ENCODE measurements around the gene MYPOP. TPM values are rescaled to one million over a fixed set of nuclear protein-coding genes. Genes with fewer than 3 reads are reported as not detected.

MYPOP gene
- total and polyA plus RNA-seq, 2 of the 13 experiments (the other 11 are each of a cell fraction or from before 2014, with no cell fraction given) = 2.3 to 2.7 TPM

DNA sequence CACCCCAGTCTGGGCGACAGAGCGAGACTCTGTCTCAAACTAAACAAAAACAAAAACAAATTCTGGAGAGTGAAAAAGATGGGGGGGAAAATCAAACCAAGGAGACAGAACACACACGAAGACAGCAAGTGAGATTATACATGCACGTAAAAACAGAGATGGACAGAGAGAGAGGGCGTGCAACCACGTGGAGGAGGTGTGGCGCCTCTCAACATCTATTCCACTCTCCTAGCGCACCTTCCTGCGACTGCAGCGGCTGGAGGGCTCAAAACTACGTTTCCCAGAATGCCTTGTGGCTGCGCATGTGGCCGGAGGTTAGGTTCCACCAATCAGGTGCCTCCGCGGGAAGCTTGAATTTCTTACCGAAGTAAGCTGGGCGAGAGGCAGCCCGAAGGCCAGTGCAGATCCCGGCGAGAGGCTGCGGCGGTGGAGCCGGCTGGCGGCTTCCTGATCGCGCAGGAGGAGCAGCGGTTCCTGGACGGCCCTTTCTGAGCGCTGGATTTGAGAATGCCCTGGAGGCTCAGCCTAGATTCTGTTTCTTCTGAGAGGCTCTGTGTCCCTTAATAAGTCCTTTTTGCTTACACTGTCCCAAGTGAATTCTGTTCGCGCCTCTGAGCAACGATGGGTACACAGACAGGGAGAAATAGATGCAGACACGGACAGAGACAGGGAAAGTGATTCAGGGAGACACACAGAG, 25.3 kb upstream of the MYPOP start (continued):
- TF ChIP-seq BORCS8-MEF2B (CRISPR knock-in tag; IDR thresholded peaks at IDR 0.05) (peak; percentile 95), MBD4 (IDR thresholded peaks at IDR 0.05; ENCODE audit: borderline replicate concordance, low read length) (no peak), BRCA1 (CRISPR knock-in tag; IDR thresholded peaks at IDR 0.05) (no peak), SOX13 (IDR thresholded peaks at IDR 0.05) (no peak), SOX13 (CRISPR knock-in tag; conservative IDR thresholded peaks at IDR 0.05 in 1 of 2, IDR thresholded peaks at IDR 0.05 in 1 of 2) (no peak; a peak in 1 of 4 replicates), KLF12 (CRISPR knock-in tag; IDR thresholded peaks at IDR 0.05; ENCODE audit: borderline replicate concordance) (no peak), PTBP1 (IDR thresholded peaks at IDR 0.05; ENCODE audit: low read depth, low read length, poor library complexity, severe bottlenecking) (no peak), MTA1 (CRISPR knock-in tag; IDR thresholded peaks at IDR 0.05; ENCODE audit: borderline replicate concordance) (no peak), ZNF879 (CRISPR knock-in tag; IDR thresholded peaks at IDR 0.05) (no peak), SP4 (CRISPR knock-in tag; IDR thresholded peaks at IDR 0.05) (peak; percentile 68), KAT2B (IDR thresholded peaks at IDR 0.05; ENCODE audit: borderline replicate concordance, low read depth, low read length) (no peak), ZNF749 (CRISPR knock-in tag; IDR thresholded peaks at IDR 0.05; ENCODE audit: borderline replicate concordance) (peak; percentile 61; the same call in 1 of the 2 replicates), ZNF766 (CRISPR knock-in tag; IDR thresholded peaks at IDR 0.05; ENCODE audit: borderline replicate concordance) (0 out of 2 replicates have a peak, but pooled peaks have one; percentile 60), GABPB1 (CRISPR knock-in tag; IDR thresholded peaks at IDR 0.05) (peak; percentile 91)
- TF ChIP-seq, protein P1, sequence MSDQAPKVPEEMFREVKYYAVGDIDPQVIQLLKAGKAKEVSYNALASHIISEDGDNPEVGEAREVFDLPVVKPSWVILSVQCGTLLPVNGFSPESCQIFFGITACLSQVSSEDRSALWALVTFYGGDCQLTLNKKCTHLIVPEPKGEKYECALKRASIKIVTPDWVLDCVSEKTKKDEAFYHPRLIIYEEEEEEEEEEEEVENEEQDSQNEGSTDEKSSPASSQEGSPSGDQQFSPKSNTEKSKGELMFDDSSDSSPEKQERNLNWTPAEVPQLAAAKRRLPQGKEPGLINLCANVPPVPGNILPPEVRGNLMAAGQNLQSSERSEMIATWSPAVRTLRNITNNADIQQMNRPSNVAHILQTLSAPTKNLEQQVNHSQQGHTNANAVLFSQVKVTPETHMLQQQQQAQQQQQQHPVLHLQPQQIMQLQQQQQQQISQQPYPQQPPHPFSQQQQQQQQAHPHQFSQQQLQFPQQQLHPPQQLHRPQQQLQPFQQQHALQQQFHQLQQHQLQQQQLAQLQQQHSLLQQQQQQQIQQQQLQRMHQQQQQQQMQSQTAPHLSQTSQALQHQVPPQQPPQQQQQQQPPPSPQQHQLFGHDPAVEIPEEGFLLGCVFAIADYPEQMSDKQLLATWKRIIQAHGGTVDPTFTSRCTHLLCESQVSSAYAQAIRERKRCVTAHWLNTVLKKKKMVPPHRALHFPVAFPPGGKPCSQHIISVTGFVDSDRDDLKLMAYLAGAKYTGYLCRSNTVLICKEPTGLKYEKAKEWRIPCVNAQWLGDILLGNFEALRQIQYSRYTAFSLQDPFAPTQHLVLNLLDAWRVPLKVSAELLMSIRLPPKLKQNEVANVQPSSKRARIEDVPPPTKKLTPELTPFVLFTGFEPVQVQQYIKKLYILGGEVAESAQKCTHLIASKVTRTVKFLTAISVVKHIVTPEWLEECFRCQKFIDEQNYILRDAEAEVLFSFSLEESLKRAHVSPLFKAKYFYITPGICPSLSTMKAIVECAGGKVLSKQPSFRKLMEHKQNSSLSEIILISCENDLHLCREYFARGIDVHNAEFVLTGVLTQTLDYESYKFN (CRISPR knock-in tag; conservative IDR thresholded peaks at IDR 0.05) = no peak
- TF ChIP-seq, protein P2, sequence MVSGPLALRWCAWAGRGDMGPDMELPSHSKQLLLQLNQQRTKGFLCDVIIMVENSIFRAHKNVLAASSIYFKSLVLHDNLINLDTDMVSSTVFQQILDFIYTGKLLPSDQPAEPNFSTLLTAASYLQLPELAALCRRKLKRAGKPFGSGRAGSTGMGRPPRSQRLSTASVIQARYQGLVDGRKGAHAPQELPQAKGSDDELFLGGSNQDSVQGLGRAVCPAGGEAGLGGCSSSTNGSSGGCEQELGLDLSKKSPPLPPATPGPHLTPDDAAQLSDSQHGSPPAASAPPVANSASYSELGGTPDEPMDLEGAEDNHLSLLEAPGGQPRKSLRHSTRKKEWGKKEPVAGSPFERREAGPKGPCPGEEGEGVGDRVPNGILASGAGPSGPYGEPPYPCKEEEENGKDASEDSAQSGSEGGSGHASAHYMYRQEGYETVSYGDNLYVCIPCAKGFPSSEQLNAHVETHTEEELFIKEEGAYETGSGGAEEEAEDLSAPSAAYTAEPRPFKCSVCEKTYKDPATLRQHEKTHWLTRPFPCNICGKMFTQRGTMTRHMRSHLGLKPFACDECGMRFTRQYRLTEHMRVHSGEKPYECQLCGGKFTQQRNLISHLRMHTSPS (CRISPR knock-in tag; IDR thresholded peaks at IDR 0.05; ENCODE audit: low read depth) = no peak
- TF ChIP-seq, protein P3, sequence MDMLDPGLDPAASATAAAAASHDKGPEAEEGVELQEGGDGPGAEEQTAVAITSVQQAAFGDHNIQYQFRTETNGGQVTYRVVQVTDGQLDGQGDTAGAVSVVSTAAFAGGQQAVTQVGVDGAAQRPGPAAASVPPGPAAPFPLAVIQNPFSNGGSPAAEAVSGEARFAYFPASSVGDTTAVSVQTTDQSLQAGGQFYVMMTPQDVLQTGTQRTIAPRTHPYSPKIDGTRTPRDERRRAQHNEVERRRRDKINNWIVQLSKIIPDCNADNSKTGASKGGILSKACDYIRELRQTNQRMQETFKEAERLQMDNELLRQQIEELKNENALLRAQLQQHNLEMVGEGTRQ (IDR thresholded peaks at IDR 0.05; ENCODE audit: low read depth, low read length) = peak; percentile 86
- TF ChIP-seq, protein P3 (CRISPR knock-in tag; IDR thresholded peaks at IDR 0.05; ENCODE audit: borderline replicate concordance) = peak; percentile 85; the same call in 1 of the 2 replicates
- TF ChIP-seq, protein P4, sequence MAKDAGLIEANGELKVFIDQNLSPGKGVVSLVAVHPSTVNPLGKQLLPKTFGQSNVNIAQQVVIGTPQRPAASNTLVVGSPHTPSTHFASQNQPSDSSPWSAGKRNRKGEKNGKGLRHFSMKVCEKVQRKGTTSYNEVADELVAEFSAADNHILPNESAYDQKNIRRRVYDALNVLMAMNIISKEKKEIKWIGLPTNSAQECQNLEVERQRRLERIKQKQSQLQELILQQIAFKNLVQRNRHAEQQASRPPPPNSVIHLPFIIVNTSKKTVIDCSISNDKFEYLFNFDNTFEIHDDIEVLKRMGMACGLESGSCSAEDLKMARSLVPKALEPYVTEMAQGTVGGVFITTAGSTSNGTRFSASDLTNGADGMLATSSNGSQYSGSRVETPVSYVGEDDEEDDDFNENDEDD (CRISPR knock-in tag; IDR thresholded peaks at IDR 0.05; ENCODE audit: borderline replicate concordance) = peak; percentile 100
- TF ChIP-seq, protein P5, sequence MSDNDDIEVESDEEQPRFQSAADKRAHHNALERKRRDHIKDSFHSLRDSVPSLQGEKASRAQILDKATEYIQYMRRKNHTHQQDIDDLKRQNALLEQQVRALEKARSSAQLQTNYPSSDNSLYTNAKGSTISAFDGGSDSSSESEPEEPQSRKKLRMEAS (IDR thresholded peaks at IDR 0.05) = peak; percentile 97
